ENCODE results near the gene HOXA3.

HOXA3 gene

DNA sequence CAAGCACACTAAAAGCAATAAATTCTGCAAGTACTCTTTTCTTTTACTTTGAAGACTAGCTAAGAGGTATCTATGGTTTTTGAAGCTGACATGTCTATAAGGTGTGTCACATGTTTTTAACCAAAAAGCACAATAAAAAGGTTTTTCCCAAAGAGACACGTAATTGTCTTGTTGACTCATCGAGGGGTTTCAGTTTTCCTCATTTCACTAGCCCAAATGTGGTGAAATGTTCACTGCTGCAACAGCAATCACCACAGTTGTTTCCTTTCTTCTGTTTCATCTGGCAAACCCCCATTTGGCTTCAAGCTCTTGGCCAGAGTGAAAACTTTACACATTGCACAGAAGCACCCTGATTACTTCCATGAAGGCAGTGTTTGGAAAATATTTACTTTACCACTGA lies 18.0 kb downstream of the HOXA3 start (continued):
- TF ChIP-seq ZFP3 (CRISPR knock-in tag; IDR thresholded peaks at IDR 0.05), result no peak
- TF ChIP-seq GLIS3 (CRISPR knock-in tag; IDR thresholded peaks at IDR 0.05), result no peak
- TF ChIP-seq ISL1 (CRISPR knock-in tag; IDR thresholded peaks at IDR 0.05), result no peak
- TF ChIP-seq, protein P1, sequence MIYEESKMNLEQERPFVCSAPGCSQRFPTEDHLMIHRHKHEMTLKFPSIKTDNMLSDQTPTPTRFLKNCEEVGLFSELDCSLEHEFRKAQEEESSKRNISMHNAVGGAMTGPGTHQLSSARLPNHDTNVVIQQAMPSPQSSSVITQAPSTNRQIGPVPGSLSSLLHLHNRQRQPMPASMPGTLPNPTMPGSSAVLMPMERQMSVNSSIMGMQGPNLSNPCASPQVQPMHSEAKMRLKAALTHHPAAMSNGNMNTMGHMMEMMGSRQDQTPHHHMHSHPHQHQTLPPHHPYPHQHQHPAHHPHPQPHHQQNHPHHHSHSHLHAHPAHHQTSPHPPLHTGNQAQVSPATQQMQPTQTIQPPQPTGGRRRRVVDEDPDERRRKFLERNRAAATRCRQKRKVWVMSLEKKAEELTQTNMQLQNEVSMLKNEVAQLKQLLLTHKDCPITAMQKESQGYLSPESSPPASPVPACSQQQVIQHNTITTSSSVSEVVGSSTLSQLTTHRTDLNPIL (CRISPR knock-in tag; IDR thresholded peaks at IDR 0.05; ENCODE audit: low read depth), result no peak

DNA sequence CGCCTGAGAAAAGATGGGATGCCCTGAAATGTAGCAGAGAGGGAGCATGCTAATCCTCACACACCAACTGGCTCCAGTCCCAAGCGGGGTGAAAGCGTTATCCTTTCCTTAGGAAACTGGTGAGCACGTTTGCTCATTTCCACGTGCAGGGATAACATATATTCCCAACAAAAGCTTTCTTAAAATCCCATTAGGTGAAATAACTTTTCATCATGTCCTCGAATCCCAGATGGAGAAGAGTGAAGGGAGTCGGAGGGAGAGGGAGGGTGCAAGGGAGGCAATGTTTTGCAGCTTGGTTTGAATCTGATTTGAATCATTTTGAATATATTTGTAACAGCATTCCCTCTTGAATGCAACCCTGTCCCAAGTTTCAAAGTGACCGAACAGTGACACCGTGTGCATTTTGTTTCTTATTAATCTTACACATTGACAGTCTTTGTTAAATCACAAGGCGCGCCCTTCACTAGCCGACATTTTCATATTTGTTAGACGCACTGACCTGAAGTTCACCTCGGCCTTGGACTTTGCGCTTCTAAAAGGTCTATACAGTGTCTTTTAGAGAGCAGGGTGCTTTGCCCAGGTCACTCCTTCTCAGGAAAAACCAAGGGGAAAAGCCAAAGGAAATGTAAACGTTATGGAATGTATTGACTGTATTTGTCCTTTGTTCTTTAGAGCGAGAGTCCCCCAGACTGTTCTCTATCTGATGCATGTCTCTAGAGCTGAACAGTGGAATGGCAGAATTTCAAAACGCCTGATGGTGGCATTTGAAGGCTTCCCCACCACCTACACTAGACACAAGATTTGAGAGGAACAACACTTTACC lies 18.8 kb downstream of the HOXA3 start:
- ATAC-seq, result no peak
- TF ChIP-seq TOX (CRISPR knock-in tag; IDR thresholded peaks at IDR 0.05; ENCODE audit: borderline replicate concordance) (no peak), ZNF565 (CRISPR knock-in tag; conservative IDR thresholded peaks at IDR 0.05; ENCODE audit: low read depth) (no peak), ESRRG (CRISPR knock-in tag; IDR thresholded peaks at IDR 0.05) (no peak), ARNTL (CRISPR knock-in tag; IDR thresholded peaks at IDR 0.05; ENCODE audit: borderline replicate concordance, low read depth) (no peak), ZFP30 (CRISPR knock-in tag; IDR thresholded peaks at IDR 0.05) (no peak), ZNF8 (CRISPR knock-in tag; IDR thresholded peaks at IDR 0.05) (no peak), ZFP3 (CRISPR knock-in tag; IDR thresholded peaks at IDR 0.05) (no peak), TCF4 (CRISPR knock-in tag; IDR thresholded peaks at IDR 0.05; ENCODE audit: borderline replicate concordance) (no peak), RARB (CRISPR knock-in tag; IDR thresholded peaks at IDR 0.05) (no peak), PPARA (CRISPR knock-in tag; IDR thresholded peaks at IDR 0.05; ENCODE audit: borderline replicate concordance) (no peak), OSR1 (CRISPR knock-in tag; IDR thresholded peaks at IDR 0.05) (no peak)
- TF ChIP-seq, protein P2, sequence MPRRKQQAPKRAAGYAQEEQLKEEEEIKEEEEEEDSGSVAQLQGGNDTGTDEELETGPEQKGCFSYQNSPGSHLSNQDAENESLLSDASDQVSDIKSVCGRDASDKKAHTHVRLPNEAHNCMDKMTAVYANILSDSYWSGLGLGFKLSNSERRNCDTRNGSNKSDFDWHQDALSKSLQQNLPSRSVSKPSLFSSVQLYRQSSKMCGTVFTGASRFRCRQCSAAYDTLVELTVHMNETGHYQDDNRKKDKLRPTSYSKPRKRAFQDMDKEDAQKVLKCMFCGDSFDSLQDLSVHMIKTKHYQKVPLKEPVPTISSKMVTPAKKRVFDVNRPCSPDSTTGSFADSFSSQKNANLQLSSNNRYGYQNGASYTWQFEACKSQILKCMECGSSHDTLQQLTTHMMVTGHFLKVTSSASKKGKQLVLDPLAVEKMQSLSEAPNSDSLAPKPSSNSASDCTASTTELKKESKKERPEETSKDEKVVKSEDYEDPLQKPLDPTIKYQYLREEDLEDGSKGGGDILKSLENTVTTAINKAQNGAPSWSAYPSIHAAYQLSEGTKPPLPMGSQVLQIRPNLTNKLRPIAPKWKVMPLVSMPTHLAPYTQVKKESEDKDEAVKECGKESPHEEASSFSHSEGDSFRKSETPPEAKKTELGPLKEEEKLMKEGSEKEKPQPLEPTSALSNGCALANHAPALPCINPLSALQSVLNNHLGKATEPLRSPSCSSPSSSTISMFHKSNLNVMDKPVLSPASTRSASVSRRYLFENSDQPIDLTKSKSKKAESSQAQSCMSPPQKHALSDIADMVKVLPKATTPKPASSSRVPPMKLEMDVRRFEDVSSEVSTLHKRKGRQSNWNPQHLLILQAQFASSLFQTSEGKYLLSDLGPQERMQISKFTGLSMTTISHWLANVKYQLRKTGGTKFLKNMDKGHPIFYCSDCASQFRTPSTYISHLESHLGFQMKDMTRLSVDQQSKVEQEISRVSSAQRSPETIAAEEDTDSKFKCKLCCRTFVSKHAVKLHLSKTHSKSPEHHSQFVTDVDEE (CRISPR knock-in tag; IDR thresholded peaks at IDR 0.05), result no peak
- TF ChIP-seq, protein P3, sequence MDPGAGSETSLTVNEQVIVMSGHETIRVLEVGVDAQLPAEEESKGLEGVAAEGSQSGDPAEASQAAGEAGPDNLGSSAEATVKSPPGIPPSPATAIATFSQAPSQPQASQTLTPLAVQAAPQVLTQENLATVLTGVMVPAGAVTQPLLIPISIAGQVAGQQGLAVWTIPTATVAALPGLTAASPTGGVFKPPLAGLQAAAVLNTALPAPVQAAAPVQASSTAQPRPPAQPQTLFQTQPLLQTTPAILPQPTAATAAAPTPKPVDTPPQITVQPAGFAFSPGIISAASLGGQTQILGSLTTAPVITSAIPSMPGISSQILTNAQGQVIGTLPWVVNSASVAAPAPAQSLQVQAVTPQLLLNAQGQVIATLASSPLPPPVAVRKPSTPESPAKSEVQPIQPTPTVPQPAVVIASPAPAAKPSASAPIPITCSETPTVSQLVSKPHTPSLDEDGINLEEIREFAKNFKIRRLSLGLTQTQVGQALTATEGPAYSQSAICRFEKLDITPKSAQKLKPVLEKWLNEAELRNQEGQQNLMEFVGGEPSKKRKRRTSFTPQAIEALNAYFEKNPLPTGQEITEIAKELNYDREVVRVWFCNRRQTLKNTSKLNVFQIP (CRISPR knock-in tag; IDR thresholded peaks at IDR 0.05; ENCODE audit: borderline replicate concordance, low read depth), result no peak

DNA sequence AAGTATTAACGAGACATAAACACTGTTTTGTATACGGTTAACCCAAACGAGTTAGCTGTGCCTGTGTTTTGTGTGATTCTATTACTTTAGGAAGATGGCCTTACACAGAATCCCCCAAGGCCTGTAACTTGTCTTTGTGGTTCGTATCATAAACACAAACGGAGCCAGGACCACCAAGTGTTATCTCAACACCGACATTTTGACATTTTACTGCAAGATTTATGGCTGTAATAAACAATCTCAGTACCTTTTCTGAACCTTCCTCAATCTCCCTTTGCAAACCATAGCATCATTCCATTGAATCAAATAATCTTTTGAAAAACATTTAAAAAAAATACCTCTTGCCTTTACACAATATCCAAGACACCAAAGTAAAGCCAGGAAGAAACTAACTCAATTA lies 19.4 kb downstream of the HOXA3 start:
- no peak for ATAC-seq
- TF ChIP-seq ZNF8 (CRISPR knock-in tag; IDR thresholded peaks at IDR 0.05) (no peak), CSDC2 (CRISPR knock-in tag; IDR thresholded peaks at IDR 0.05) (no peak), OSR1 (CRISPR knock-in tag; IDR thresholded peaks at IDR 0.05) (no peak), ZFP30 (CRISPR knock-in tag; IDR thresholded peaks at IDR 0.05) (no peak), ZNF70 (CRISPR knock-in tag; IDR thresholded peaks at IDR 0.05) (no peak), ZFP3 (CRISPR knock-in tag; IDR thresholded peaks at IDR 0.05) (no peak), PPARA (CRISPR knock-in tag; IDR thresholded peaks at IDR 0.05; ENCODE audit: borderline replicate concordance) (no peak), ESRRG (CRISPR knock-in tag; IDR thresholded peaks at IDR 0.05) (no peak), TOX (CRISPR knock-in tag; IDR thresholded peaks at IDR 0.05; ENCODE audit: borderline replicate concordance) (no peak), ARNTL (CRISPR knock-in tag; IDR thresholded peaks at IDR 0.05; ENCODE audit: borderline replicate concordance, low read depth) (no peak), TCF4 (CRISPR knock-in tag; IDR thresholded peaks at IDR 0.05; ENCODE audit: borderline replicate concordance) (no peak), ZC3H10 (CRISPR knock-in tag; IDR thresholded peaks at IDR 0.05) (no peak), ZNF565 (CRISPR knock-in tag; conservative IDR thresholded peaks at IDR 0.05; ENCODE audit: low read depth) (no peak), SNAI2 (CRISPR knock-in tag; IDR thresholded peaks at IDR 0.05) (no peak), ISL1 (CRISPR knock-in tag; IDR thresholded peaks at IDR 0.05) (no peak), GLIS3 (CRISPR knock-in tag; IDR thresholded peaks at IDR 0.05) (no peak)
- TF ChIP-seq, protein P4, sequence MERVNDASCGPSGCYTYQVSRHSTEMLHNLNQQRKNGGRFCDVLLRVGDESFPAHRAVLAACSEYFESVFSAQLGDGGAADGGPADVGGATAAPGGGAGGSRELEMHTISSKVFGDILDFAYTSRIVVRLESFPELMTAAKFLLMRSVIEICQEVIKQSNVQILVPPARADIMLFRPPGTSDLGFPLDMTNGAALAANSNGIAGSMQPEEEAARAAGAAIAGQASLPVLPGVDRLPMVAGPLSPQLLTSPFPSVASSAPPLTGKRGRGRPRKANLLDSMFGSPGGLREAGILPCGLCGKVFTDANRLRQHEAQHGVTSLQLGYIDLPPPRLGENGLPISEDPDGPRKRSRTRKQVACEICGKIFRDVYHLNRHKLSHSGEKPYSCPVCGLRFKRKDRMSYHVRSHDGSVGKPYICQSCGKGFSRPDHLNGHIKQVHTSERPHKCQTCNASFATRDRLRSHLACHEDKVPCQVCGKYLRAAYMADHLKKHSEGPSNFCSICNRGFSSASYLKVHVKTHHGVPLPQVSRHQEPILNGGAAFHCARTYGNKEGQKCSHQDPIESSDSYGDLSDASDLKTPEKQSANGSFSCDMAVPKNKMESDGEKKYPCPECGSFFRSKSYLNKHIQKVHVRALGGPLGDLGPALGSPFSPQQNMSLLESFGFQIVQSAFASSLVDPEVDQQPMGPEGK (CRISPR knock-in tag; IDR thresholded peaks at IDR 0.05; ENCODE audit: borderline replicate concordance), result no peak
- TF ChIP-seq, protein P5, sequence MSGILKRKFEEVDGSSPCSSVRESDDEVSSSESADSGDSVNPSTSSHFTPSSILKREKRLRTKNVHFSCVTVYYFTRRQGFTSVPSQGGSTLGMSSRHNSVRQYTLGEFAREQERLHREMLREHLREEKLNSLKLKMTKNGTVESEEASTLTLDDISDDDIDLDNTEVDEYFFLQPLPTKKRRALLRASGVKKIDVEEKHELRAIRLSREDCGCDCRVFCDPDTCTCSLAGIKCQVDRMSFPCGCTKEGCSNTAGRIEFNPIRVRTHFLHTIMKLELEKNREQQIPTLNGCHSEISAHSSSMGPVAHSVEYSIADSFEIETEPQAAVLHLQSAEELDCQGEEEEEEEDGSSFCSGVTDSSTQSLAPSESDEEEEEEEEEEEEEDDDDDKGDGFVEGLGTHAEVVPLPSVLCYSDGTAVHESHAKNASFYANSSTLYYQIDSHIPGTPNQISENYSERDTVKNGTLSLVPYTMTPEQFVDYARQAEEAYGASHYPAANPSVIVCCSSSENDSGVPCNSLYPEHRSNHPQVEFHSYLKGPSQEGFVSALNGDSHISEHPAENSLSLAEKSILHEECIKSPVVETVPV (CRISPR knock-in tag; IDR thresholded peaks at IDR 0.05), result no peak
